ENCODE results near the gene R3HDM1.
"Not testable (repeated sequence)": the region's sequence is repeated elsewhere in the genome, so short reads cannot be mapped to it uniquely, and the experiment has no call there.

Gene R3HDM1

DNA sequence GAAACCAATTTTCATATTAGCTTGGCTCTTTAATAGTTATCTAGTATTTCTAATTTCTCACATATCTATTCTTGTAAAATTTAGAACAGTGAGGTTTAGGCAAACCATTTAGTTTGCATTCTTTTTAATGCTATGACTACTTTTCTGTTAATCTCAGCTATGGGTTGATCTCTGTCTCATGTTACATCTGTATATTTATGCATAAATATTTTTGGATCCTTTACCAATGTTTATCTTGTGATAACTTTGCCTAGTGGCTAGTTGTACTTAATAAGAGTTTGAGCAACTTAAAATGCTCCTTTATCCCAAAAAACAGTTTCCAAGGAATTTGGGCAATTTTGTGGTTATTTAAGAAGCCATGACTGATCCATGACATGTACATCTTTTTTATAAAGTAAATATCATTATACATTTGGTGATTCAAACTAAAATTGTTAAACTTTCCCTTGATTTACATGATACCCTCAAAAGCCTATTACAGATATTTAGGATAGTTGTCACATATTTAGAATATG is 86.3 kb downstream of the R3HDM1 start:
- Histone ChIP-seq H3K27me3 (ENCODE audit: low read depth, low read length) (no peaks in the 10 kb centered on the region), H3K27ac (ENCODE audit: low read length) (no peak overlapping the region), H3K4me3 (ENCODE audit: low read depth in 1 of 2, low read length in 2 of 2) (no peak overlapping the region), H3K4me1 (ENCODE audit: control insufficient read depth in 1 of 2, insufficient read depth in 2 of 2, low read length in 2 of 2) (no peaks in the 10 kb centered on the region), H3K9me3 (ENCODE audit: control insufficient read depth in 1 of 2, low read length in 2 of 2) (no peaks in the 10 kb centered on the region), H3K36me3 (ENCODE audit: control insufficient read depth in 1 of 2, insufficient read depth in 2 of 2, low read length in 2 of 2) (no peaks in the 10 kb centered on the region)

DNA sequence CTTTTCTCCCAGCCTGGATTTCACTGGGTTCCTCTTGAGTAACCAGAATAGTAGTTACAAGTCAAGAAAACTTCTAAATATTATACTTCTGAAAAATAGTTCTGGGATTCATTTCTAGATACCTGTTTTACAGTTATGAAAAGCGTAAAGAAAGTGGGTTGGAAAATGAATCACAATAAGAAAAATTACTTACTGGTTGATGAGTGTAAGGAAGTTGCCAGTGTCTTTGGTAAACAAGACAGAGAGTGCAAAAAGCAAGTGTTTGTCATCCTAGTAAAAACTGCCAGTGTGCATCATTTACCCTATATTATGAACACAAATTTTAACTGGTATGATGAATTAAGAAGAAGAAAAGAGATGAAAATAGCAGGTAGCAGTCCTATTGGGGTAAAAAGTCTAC is 88.9 kb downstream of the R3HDM1 start:
- Histone ChIP-seq H3K4me1 (ENCODE audit: control insufficient read depth in 1 of 2, insufficient read depth in 2 of 2, low read length in 2 of 2) (no peaks in the 10 kb centered on the region), H3K4me3 (ENCODE audit: low read depth in 1 of 2, low read length in 2 of 2) (no peak overlapping the region), H3K27me3 (ENCODE audit: low read depth, low read length) (no peaks in the 10 kb centered on the region), H3K36me3 (ENCODE audit: control insufficient read depth in 1 of 2, insufficient read depth in 2 of 2, low read length in 2 of 2) (peaks cover 0 to 9% of the 10 kb centered on the region in 2 donors), H3K27ac (ENCODE audit: low read length) (no peak overlapping the region), H3K9me3 (ENCODE audit: control insufficient read depth in 1 of 2, low read length in 2 of 2) (no peaks in the 10 kb centered on the region)

DNA sequence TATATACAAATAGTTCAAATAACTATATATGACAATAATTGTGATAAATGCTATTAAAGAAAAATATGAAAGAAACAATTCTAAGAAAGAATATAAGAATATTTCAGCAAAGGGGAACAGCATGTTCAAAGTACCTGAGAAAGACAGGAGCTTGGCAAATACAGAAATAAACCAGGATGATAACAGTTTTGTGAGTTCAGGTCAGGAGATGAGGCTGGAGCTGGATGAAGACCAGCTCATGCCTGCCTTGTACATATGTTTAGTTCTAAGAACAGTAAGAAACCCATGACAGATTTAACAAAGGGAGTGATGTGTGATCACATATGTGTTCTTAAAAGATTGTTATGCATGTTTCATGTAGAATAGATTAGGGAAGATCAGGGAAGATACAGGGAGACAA is 98.2 kb downstream of the R3HDM1 start:
- Histone ChIP-seq H3K4me3 (ENCODE audit: low read depth in 1 of 2, low read length in 2 of 2) (no peak overlapping the region), H3K4me1 (ENCODE audit: control insufficient read depth in 1 of 2, insufficient read depth in 2 of 2, low read length in 2 of 2) (no peaks in the 10 kb centered on the region), H3K36me3 (ENCODE audit: control insufficient read depth in 1 of 2, insufficient read depth in 2 of 2, low read length in 2 of 2) (peaks cover 0 to 8% of the 10 kb centered on the region in 2 donors), H3K9me3 (ENCODE audit: control insufficient read depth in 1 of 2, low read length in 2 of 2) (no peaks in the 10 kb centered on the region), H3K27me3 (ENCODE audit: low read depth, low read length) (no peaks in the 10 kb centered on the region), H3K27ac (ENCODE audit: low read length) (no peak overlapping the region)

DNA sequence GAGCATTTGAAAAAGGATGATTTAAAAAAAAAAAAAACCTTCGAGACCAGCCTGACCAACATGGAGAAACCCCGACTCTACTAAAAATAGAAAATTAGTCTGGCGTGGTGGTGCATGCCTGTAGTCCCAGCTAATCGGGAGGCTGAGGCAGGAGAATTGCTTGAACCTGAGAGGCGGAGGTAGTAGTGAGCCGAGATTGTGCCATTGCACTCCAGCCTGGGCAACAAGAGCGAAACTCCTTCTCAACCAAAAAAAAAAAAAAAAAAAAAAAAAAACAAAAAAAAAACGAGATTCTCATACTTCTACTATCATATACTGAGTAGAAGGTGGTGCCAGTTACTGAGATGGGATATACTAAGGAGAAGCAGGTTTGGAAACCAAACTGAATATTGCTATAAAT is 98.8 kb downstream of the R3HDM1 start:
- H3K4me3 ChIP-seq (ENCODE audit: low read depth in 1 of 2, low read length in 2 of 2); H3K27me3 ChIP-seq (ENCODE audit: low read depth, low read length); H3K36me3 ChIP-seq (ENCODE audit: control insufficient read depth in 1 of 2, insufficient read depth in 2 of 2, low read length in 2 of 2); H3K9me3 ChIP-seq (ENCODE audit: control insufficient read depth in 1 of 2, low read length in 2 of 2); H3K4me1 ChIP-seq (ENCODE audit: control insufficient read depth in 1 of 2, insufficient read depth in 2 of 2, low read length in 2 of 2); H3K27ac ChIP-seq (ENCODE audit: low read length): not testable (repeated sequence)

GRCh38 chr2:135630488-135630887 is 99.2 kb downstream of the R3HDM1 start:
- H3K27ac ChIP-seq (ENCODE audit: low read length): no peak overlapping the region
- H3K27me3 ChIP-seq (ENCODE audit: low read depth, low read length): no peaks in the 10 kb centered on the region
- no peak overlapping the region for H3K4me3 ChIP-seq (ENCODE audit: low read depth in 1 of 2, low read length in 2 of 2)
- peaks cover 0 to 8% of the 10 kb centered on the region in 2 donors for H3K36me3 ChIP-seq (ENCODE audit: control insufficient read depth in 1 of 2, insufficient read depth in 2 of 2, low read length in 2 of 2)
- no peaks in the 10 kb centered on the region for H3K9me3 ChIP-seq (ENCODE audit: control insufficient read depth in 1 of 2, low read length in 2 of 2)
- H3K4me1 ChIP-seq (ENCODE audit: control insufficient read depth in 1 of 2, insufficient read depth in 2 of 2, low read length in 2 of 2): no peaks in the 10 kb centered on the region

- Histone ChIP-seq H3K36me3 (ENCODE audit: control insufficient read depth in 1 of 2, insufficient read depth in 2 of 2, low read length in 2 of 2) (peaks cover 5 to 22% of the 10 kb centered on the region in 2 donors), H3K4me3 (ENCODE audit: low read depth in 1 of 2, low read length in 2 of 2) (no peak overlapping the region), H3K27me3 (ENCODE audit: low read depth, low read length) (no peaks in the 10 kb centered on the region), H3K27ac (ENCODE audit: low read length) (no peak overlapping the region), H3K4me1 (ENCODE audit: control insufficient read depth in 1 of 2, insufficient read depth in 2 of 2, low read length in 2 of 2) (no peaks in the 10 kb centered on the region), H3K9me3 (ENCODE audit: control insufficient read depth in 1 of 2, low read length in 2 of 2) (no peaks in the 10 kb centered on the region)
These were observed 102.3 kb downstream of the R3HDM1 start for GRCh38 chr2:135633582-135633981.

DNA sequence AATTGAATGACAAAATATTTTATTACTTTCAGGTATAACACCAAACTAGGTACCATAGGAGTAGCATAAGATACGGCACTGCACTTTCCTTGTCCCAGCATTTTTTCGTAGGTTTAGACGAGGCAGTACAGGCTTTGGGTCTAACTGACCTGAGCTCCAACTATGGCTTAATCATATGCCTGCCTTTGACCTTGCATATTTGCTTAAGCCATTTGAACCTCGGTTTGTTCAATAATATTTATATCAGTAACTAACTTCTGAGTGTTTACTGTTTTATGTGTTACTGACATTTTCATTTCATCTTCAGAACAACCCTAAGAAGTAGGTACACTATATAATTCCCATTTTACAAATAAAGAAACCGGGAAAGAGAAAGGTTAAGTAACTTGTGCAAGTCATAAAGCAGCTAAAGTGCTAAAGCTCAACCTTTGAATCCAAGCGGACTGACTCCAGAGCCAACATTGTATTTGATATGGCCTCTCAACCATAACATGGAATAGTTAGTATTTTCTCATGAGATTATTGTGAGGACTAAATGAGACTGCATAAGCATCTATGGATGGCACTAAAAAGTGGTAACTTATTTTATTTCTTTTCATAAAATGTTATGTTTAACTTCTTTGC is 104.0 kb downstream of the R3HDM1 start:
- Histone ChIP-seq H3K4me3 (ENCODE audit: low read depth in 1 of 2, low read length in 2 of 2) (no peak overlapping the region), H3K27me3 (ENCODE audit: low read depth, low read length) (no peaks in the 10 kb centered on the region), H3K27ac (ENCODE audit: low read length) (no peak overlapping the region), H3K9me3 (ENCODE audit: control insufficient read depth in 1 of 2, low read length in 2 of 2) (no peaks in the 10 kb centered on the region), H3K4me1 (ENCODE audit: control insufficient read depth in 1 of 2, insufficient read depth in 2 of 2, low read length in 2 of 2) (no peaks in the 10 kb centered on the region), H3K36me3 (ENCODE audit: control insufficient read depth in 1 of 2, insufficient read depth in 2 of 2, low read length in 2 of 2) (peaks cover 13 to 29% of the 10 kb centered on the region in 2 donors)

GRCh38 chr2:135636982-135637381 is 105.7 kb downstream of the R3HDM1 start:
- Histone ChIP-seq H3K27ac (ENCODE audit: low read length) (no peak overlapping the region), H3K9me3 (ENCODE audit: control insufficient read depth in 1 of 2, low read length in 2 of 2) (no peaks in the 10 kb centered on the region), H3K4me3 (ENCODE audit: low read depth in 1 of 2, low read length in 2 of 2) (no peak overlapping the region), H3K27me3 (ENCODE audit: low read depth, low read length) (no peaks in the 10 kb centered on the region), H3K36me3 (ENCODE audit: control insufficient read depth in 1 of 2, insufficient read depth in 2 of 2, low read length in 2 of 2) (peaks cover 13 to 29% of the 10 kb centered on the region in 2 donors), H3K4me1 (ENCODE audit: control insufficient read depth in 1 of 2, insufficient read depth in 2 of 2, low read length in 2 of 2) (no peaks in the 10 kb centered on the region)

- no peak overlapping the region for H3K27ac ChIP-seq (ENCODE audit: low read length)
- H3K9me3 ChIP-seq (ENCODE audit: control insufficient read depth in 1 of 2, low read length in 2 of 2): no peaks in the 10 kb centered on the region
- peaks cover 13 to 29% of the 10 kb centered on the region in 2 donors for H3K36me3 ChIP-seq (ENCODE audit: control insufficient read depth in 1 of 2, insufficient read depth in 2 of 2, low read length in 2 of 2)
- H3K4me1 ChIP-seq (ENCODE audit: control insufficient read depth in 1 of 2, insufficient read depth in 2 of 2, low read length in 2 of 2): no peaks in the 10 kb centered on the region
- H3K4me3 ChIP-seq (ENCODE audit: low read depth in 1 of 2, low read length in 2 of 2): no peak overlapping the region
- no peaks in the 10 kb centered on the region for H3K27me3 ChIP-seq (ENCODE audit: low read depth, low read length)
These were observed 106.3 kb downstream of the R3HDM1 start for GRCh38 chr2:135637456-135638087.

DNA sequence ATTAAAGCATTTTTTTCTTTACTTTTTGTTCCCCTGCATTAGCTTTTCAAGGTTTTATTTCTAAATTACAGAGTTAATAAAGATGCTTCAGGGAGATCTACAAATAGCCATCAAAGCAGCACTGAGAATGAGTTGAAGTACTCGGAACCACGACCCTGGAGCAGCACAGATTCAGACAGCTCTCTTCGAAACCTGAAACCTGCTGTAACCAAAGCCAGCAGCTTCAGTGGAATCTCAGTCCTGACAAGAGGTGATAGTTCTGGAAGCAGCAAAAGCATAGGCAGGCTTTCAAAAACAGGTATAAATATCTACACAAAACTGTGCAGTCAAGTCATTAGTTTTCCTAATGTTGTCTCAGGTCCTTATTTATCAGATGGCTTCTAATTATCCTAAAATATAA is 107.5 kb downstream of the R3HDM1 start:
- H3K9me3 ChIP-seq (ENCODE audit: control insufficient read depth in 1 of 2, low read length in 2 of 2): no peaks in the 10 kb centered on the region
- H3K4me3 ChIP-seq (ENCODE audit: low read depth in 1 of 2, low read length in 2 of 2): no peak overlapping the region
- H3K27me3 ChIP-seq (ENCODE audit: low read depth, low read length): no peaks in the 10 kb centered on the region
- no peaks in the 10 kb centered on the region for H3K4me1 ChIP-seq (ENCODE audit: control insufficient read depth in 1 of 2, insufficient read depth in 2 of 2, low read length in 2 of 2)
- no peak overlapping the region for H3K27ac ChIP-seq (ENCODE audit: low read length)
- H3K36me3 ChIP-seq (ENCODE audit: control insufficient read depth in 1 of 2, insufficient read depth in 2 of 2, low read length in 2 of 2): peaks cover 13 to 26% of the 10 kb centered on the region in 2 donors

DNA sequence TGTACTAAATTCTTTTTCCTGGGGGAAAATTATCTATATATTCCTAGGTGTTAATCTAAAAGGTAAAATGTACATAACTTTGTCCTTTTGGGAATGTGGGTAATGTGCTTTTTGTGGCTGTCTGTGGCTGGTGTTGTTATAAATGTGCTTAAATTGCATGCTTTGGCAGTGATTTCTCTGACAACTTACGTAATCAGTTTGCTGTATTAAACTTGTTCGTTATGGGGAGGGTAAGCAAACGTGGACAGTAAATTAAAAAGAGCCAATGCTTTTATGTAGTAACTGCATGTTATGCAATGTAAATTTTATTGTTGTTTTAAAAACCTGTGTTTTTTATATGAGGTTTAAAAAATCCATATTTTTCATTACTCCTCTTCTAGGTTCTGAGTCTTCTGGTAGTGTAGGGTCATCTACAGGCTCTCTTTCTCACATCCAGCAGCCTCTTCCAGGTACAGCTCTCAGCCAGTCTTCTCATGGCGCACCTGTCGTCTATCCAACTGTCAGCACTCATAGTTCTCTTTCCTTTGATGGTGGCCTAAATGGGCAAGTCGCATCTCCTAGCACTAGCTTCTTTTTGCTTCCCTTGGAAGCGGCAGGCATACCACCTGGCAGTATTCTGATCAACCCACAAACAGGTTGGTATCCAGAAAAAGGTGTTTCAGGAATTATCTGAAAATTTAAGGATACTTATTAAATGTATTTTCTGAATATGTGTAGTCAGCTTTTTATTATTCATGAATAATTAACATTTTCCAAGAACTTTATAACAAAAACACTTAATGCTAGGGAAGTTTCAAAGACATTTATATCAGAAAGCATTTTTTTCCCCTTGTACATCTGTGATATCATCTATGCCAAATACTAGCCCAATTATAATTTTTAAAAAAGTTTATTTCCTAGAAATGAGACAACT is 110.1 kb downstream of the R3HDM1 start:
- no peaks in the 10 kb centered on the region for H3K4me1 ChIP-seq (ENCODE audit: control insufficient read depth in 1 of 2, insufficient read depth in 2 of 2, low read length in 2 of 2)
- peaks cover 19 to 31% of the 10 kb centered on the region in 2 donors for H3K36me3 ChIP-seq (ENCODE audit: control insufficient read depth in 1 of 2, insufficient read depth in 2 of 2, low read length in 2 of 2)
- no peak overlapping the region for H3K27ac ChIP-seq (ENCODE audit: low read length)
- H3K27me3 ChIP-seq (ENCODE audit: low read depth, low read length): no peaks in the 10 kb centered on the region
- H3K9me3 ChIP-seq (ENCODE audit: control insufficient read depth in 1 of 2, low read length in 2 of 2): no peaks in the 10 kb centered on the region
- H3K4me3 ChIP-seq (ENCODE audit: low read depth in 1 of 2, low read length in 2 of 2): no peak overlapping the region
